KMS-11 (cell line): ENCODE measurements around the gene SLC6A1.

Source experiments
- H2AFZ ChIP-seq: fragments of 200-600 bp; sonication (generic); 2 replicates; pipeline ENCODE4 v1.6.1; 2016; ENCODE audit warnings: antibody characterized with exemption, mixed run types, low read depth
- H3K27ac ChIP-seq: fragments of 200-600 bp; sonication (generic); 2 replicates; pipeline ENCODE4 v1.6.1; 2016; ENCODE audit warnings: mild to moderate bottlenecking, mixed run types
- H3K27me3 ChIP-seq: fragments of 200-600 bp; sonication (generic); 2 replicates; pipeline ENCODE4 v1.6.1; 2017; ENCODE audit warnings: mild to moderate bottlenecking, low read depth, mixed run types, moderate library complexity; ENCODE audit not compliant: insufficient read depth
- H3K36me3 ChIP-seq: fragments of 200-600 bp; sonication (generic); 2 replicates; pipeline ENCODE4 v1.6.1; 2017; ENCODE audit warnings: mild to moderate bottlenecking, mixed run types; ENCODE audit not compliant: insufficient read depth
- H3K4me1 ChIP-seq: fragments of 200-600 bp; sonication (generic); 2 replicates; pipeline ENCODE4 v1.6.1; 2016; ENCODE audit warnings: mild to moderate bottlenecking, low read depth, mixed run types; ENCODE audit not compliant: poor library complexity, severe bottlenecking
- H3K4me2 ChIP-seq: fragments of 200-600 bp; sonication (generic); 2 replicates; pipeline ENCODE4 v1.7.0; 2016; ENCODE audit warnings: mild to moderate bottlenecking, mixed run types
- H3K4me3 ChIP-seq: fragments of 200-600 bp; sonication (generic); IDR thresholded peaks from 2 replicates; pipeline ENCODE4 v1.6.1; 2017; ENCODE audit warnings: low read depth, low read length, mixed read lengths; ENCODE audit not compliant: insufficient read depth
- H3K79me2 ChIP-seq: fragments of 200-600 bp; sonication (generic); 2 replicates; pipeline ENCODE4 v1.6.1; 2016; ENCODE audit warnings: low read depth, mixed run types; ENCODE audit not compliant: insufficient read depth
- H3K9ac ChIP-seq: fragments of 200-600 bp; sonication (generic); 2 replicates; pipeline ENCODE4 v1.6.1; 2016; ENCODE audit warnings: mild to moderate bottlenecking, mixed run types
- H4K20me1 ChIP-seq: fragments of 200-600 bp; sonication (generic); 2 replicates; pipeline ENCODE4 v1.6.1; 2016; ENCODE audit warnings: mild to moderate bottlenecking, mixed run types; ENCODE audit not compliant: insufficient read depth
- CTCF ChIP-seq: fragments of 200-600 bp; sonication (generic); conservative IDR thresholded peaks from 2 replicates; pipeline ENCODE4 v1.6.1; 2017; ENCODE audit warnings: low read depth, mild to moderate bottlenecking, antibody characterized with exemption, low read length, moderate library complexity, mixed read lengths

SLC6A1 gene

GRCh38 chr3:10956986-10957385, 35.6 kb upstream of the SLC6A1 start:
- no peaks in the 10 kb centered on the region for H4K20me1 ChIP-seq
- H3K4me1 ChIP-seq: no peaks in the 10 kb centered on the region
- H2AFZ ChIP-seq: no peak overlapping the region
- H3K9ac ChIP-seq: no peak overlapping the region
- H3K4me2 ChIP-seq: no peak overlapping the region
- no peaks in the 10 kb centered on the region for H3K27me3 ChIP-seq
- H3K36me3 ChIP-seq: no peaks in the 10 kb centered on the region
- no peak for TF ChIP-seq CTCF
- H3K27ac ChIP-seq: no peak overlapping the region
- no peak overlapping the region for H3K4me3 ChIP-seq
- H3K79me2 ChIP-seq: no peaks in the 10 kb centered on the region

- no peaks in the 10 kb centered on the region for H3K79me2 ChIP-seq
- H2AFZ ChIP-seq: no peak overlapping the region
- TF ChIP-seq CTCF: no peak
These were observed 34.4 kb upstream of the SLC6A1 start for GRCh38 chr3:10957976-10958749.

GRCh38 chr3:10960255-10960654, 32.3 kb upstream of the SLC6A1 start:
- Histone ChIP-seq H3K4me2 (no peak overlapping the region), H3K79me2 (no peaks in the 10 kb centered on the region), H3K9ac (no peak overlapping the region), H2AFZ (no peak overlapping the region), H3K4me1 (no peaks in the 10 kb centered on the region), H3K4me3 (no peak overlapping the region), H3K27me3 (no peaks in the 10 kb centered on the region), H3K36me3 (no peaks in the 10 kb centered on the region), H3K27ac (no peak overlapping the region), H4K20me1 (no peaks in the 10 kb centered on the region)
- no peak for TF ChIP-seq CTCF

More at GRCh38 chr3:10957976-10958749, 34.4 kb upstream of the SLC6A1 start:
- H3K36me3 ChIP-seq: no peaks in the 10 kb centered on the region
- no peaks in the 10 kb centered on the region for H3K27me3 ChIP-seq
- no peak overlapping the region for H3K9ac ChIP-seq
- no peak overlapping the region for H3K4me2 ChIP-seq
- no peak overlapping the region for H3K27ac ChIP-seq
- H3K4me1 ChIP-seq: no peaks in the 10 kb centered on the region
- H4K20me1 ChIP-seq: no peaks in the 10 kb centered on the region
- H3K4me3 ChIP-seq: no peak overlapping the region

- TF ChIP-seq CTCF: no peak
- no peak overlapping the region for H2AFZ ChIP-seq
- no peaks in the 10 kb centered on the region for H3K27me3 ChIP-seq
- H4K20me1 ChIP-seq: no peaks in the 10 kb centered on the region
- H3K4me2 ChIP-seq: no peak overlapping the region
- no peak overlapping the region for H3K4me3 ChIP-seq
- H3K27ac ChIP-seq: no peak overlapping the region
- H3K36me3 ChIP-seq: no peaks in the 10 kb centered on the region
- H3K79me2 ChIP-seq: no peaks in the 10 kb centered on the region
- H3K4me1 ChIP-seq: no peaks in the 10 kb centered on the region
- H3K9ac ChIP-seq: no peak overlapping the region
These were observed 30.6 kb upstream of the SLC6A1 start for GRCh38 chr3:10961921-10962320.
